NCI-H1417 treated with DMSO at 0.1 percent for 48 hours (cell line): Measurements from ENCODE around the gene PKIB.
"Not testable (repeated sequence)": the region's sequence is repeated elsewhere in the genome, so short reads cannot be mapped to it uniquely, and the experiment has no call there.

ENCODE experiments used
- DNase-seq: peaks from one replicate; lab custom pipeline; 2025; lab: John Stamatoyannopoulos, UW

The PKIB gene

DNA sequence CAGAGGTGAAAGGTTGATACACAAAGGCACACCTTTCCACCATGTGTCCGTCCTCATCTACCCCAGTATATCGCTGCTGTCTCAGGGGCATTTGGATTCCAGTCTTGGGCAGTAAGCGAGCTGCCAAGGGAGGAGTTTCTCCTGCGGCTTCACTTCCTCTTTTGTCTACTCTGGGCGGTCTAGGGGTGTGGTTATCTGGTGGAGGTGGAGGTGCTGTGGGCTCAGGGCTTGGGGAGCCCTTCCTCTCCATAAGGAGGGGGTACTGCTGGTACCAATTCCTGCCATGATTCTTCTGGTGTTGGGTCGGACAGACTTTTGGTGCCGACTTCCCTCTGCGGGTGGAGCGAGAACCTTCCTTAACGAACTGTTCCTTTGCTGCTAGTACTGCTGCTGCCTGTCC lies 137.4 kb downstream of the PKIB start:
- no peak for DNase-seq

DNA sequence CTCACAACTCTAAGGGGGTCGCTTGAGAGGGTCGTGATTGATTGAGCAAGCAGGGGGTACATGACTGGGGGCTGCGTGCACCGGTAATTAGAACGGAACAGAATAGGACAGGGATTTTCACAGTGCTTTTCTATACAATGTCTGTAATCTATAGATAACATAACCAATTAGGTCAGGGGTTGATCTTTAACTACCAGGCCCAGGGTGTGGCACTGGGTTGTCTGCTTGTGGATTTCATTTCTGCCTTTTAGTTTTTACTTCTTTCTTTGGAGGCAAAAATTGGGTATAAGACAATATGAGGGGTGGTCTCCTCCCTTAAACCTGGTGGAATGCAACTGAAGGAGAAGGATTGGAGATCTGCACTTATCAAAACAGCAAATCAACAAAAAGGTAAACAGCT lies 138.7 kb downstream of the PKIB start:
- not testable (repeated sequence) for DNase-seq

DNA sequence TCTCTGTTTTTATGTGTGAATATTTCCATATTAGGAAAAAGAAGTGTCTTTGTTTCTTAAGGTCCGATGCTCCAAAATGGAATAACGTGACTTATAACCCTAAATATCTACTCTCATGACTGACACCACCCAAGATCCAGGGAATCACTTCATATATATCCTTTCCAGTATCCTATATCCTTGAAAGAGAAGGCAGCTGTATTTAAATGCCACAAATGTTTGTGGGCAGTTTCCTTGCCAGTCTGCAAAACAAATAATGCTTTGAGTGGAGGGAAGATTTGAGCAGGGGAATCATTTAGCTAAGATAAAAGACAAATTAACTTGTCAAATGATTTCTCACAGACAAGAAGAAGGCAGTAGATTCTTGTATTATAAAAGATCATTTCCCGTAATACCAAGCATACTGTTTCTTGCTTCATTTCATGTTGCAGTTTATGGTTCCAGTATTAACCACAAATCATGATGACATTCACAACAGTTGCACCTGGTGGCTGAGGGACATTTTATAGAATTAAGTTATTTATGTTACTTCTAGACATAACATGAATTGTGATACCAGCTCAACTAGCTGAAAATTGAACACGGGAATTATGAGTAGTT lies 139.3 kb downstream of the PKIB start:
- no peak for DNase-seq

DNA sequence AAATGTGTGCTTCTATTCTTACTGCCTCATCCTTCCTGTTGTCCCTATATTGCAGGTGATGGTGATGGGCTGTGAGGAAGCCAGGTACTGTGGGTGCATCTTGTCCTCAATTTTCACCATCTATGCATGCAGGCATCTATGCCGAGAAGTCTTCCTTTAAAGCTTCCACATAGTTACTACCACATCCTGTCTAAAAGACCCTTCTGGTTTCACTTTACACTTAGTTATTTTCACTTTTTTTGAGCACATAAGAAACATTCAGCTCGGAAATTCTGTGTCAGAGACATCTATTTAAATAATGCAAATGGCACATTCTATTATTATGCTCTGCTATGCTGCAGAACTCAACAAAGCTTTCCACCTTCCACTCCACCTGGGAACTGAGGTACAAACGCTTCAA lies 141.1 kb downstream of the PKIB start:
- DNase-seq: no peak

DNA sequence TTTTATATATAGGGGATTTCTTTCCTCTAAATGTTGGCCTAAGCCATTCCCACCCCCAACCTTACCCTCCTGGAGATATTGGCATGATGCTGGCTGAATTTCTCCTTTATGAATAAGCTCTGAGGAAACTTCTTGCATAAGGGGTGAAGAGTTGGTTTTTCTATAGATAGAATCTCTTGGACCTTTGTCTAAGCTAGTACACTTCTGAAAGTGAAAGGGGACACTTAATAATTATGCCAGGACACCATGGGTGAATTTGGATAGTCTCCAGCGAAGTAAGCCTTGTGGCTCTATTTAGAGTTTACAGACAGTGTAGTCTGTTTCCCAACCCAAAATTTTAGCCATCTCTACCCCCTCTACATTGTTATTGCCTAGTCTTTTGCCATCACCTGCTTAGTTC lies 142.3 kb downstream of the PKIB start:
- DNase-seq: no peak

DNA sequence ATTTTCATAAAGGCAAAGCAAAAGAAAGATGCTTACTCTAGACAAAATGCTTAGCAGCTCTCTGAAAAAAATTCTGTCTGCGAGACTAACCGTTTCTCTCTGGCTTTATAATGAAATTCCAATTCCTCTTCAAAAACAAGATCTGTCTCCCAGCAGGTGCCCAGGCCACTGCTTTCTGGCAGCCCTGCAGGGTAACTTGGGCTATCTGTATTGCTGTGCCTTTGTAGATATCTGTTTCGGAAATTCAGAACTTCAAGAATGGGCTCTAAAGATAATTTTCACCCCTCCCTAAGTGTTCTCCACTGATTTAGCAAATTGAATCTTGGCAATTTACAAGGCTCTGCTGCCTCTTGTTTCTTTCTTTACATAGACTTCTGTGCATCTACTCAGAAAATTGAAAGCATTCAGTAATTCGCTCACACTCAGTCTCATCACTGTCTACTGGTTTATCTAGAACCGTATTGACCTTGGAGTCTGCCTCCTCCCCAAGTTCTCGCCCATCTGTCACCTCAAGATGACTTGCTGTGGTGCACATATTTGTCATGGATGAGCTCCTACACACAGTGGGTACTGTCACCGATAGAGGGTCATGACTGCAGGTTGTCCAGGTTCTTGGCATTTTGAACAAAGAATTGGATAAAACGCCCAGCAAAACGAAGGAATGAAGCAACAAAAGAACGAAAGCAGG lies 142.9 kb downstream of the PKIB start:
- no peak for DNase-seq

DNA sequence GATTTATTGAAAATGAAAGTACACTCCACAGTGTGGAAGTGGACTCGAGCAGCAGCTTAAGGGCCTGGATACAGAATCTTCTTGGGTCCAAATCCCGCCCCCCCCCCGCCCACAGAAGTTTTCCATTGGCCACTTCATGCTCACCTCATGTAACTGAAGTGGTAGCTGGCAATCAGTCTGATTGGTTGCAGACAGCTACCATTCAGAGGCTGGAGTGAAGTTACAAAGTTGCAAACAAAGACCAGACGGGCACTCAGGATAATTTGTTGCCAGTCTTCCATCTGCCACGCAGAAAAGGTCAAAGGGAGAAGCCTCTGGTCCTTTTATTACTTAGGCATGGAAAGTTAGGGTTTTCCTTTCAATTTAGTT lies 143.5 kb downstream of the PKIB start:
- DNase-seq: no peak

DNA sequence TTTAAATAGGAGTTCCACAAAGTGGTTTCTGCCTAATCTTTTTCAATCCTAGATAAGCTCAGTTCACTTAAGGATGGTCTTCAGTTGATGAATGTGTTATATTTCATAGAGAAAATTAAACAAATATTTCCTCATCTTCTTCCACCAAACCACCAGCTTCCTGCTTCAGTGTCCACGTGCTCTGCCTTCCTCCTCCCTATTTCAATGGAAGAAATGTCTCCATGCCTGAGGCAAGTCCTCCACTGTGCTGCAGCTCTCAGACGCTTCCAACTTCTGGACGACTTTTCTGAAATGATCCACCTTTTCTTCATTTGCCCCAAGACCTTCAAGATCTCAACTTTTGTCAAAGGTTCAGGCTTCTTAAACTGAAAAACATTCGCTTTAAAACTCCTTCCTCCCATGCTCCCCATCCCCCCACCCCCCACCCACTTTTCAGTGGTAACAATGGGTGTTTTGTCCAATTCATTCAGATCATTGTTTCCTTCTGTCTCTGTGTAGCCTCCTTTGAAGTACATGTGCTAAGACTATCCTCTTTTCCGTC lies 144.1 kb downstream of the PKIB start:
- DNase-seq: no peak

DNA sequence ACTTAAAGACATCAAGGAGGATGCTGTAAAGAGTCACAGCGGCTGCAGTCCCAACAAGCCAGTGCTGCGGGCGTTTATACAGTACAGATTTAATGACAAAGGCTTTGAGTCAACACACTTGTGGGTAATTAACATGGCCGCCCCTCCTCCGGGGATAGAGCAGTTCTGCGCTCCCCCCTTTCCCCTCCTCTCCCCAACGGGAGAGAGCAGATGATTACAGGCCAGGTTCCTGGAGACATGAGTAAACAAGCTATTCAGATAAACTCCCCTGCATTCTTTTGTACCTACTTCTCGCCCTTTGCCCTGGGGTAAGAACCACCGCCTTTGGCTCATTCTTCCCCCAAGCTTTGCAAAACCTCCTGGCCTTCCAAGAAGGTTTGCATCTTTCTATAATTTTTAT lies 145.7 kb downstream of the PKIB start:
- no peak for DNase-seq

DNA sequence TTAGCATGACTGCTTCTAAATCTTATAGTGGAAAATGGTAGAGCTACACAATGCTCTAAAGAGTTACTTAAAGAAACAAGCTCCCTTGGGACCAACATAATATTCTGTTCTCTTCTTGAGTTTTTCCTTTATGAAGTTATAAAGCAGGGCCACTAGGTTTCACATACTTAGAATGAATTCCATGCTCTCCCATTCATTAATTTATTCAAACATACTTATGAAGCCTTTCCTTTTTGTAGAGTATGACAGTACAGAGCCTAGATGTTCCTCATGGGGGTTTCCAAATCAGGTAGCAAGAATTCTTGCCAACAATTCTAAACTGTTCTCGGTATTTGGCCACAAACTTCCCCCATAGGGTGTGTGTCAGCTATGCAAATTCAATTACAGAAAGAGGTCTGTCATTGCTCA lies 148.7 kb downstream of the PKIB start:
- DNase-seq: no peak

DNA sequence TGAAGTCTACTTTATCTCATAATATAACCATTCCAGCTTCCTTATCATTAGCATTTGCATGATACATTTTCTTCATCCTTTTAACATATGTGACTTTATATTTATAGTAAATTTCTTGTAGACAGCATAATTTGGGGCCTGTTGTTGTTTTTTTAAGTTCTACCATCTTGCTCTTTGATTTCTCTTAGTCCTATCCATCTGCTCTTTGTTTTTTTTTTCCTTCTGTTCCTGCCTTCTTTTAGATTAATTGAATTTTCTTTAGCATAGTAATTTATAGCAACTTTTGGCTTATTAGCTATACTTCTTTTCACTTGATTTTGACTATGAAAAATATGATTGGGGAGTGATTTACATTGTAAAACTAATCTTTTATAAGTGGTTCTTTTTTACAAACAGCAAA lies 150.1 kb downstream of the PKIB start:
- DNase-seq: no peak

DNA sequence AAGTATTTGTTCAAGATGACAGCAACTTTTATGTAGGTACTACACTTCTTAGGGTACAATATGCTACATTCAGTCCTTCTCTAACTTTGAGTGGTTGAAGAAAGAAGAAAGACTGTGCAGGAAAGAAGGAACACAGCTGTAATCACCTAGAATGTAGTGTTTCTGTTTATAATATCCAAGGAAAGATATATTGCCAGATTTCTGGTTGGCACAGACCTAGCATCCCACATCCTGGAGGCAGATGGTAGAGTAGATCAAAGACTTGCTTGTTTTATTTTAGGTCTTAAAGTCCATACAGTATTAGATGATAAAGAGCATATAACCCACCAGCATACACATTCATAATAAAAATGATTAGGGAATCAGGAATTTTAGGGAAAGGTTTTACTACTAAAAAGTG lies 156.1 kb downstream of the PKIB start:
- no peak for DNase-seq

DNA sequence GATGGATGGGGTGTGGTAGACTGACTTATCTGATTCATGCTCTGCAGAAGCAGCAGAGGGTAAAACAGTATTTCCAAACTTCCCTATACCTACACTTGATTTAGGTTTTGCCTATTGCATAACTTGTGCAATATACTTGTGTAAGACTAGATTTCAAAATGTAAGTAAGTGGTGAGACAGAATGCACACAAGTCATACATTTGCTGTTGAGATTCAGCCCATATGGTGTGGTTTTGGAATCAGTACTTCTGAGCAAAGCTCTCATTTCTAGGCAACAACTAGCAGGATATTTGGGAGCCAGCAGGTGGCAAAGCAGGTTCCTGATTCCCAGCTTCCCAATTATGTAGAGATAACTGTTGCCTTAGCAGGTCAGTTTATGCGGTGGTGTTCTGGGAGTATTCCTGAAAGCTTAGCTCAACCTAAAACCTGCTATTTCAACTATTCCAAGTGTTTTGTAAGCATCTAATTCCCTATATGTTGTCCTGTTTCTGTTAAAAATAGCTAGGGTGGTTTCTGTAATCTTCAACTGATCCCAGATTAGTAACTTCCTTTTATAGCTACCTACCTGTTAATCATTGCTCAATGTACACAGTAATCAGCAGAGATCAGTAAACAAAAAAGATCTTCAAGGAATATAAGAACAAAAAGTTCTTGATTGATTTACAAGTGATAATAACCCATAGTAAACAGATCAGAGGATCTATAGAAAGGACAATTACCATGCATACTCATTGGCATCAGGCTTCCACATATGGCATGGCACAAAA lies 160.8 kb downstream of the PKIB start:
- peak; percentile 19 for DNase-seq

DNA sequence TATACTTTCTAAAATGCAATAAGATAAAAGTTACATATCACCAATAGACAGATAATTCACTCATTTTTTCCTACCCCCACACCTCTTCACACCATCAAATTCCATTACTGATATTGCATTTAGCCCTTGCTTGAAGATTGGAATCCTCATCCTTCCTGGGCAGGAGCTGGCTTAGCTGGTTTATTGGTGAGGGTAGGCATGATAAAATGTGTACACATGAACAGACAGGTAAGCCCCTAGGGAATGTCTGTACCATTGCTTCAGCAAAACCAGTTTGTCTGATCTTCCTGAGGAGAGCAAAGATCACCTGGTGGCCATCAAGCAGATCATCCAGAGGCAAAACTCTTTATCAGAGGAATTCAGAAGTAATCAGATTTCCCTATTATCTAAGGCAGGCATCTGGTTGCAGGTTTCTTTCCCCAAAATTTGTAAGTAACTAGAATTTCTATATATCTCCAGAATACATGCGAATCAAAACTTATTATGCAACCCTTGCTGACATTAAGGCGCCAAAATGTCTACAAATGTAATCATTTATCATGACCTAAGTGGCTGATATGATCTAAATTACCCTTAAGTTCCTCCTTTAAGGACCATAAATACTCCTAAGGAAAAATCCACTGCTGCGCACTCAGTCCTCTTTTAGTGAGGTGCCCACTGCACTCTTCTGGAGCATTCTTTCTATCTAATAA lies 162.7 kb downstream of the PKIB start:
- no peak for DNase-seq
